Spleen (tissue), 11 donors: Measurements from ENCODE around the gene KDM5B. TPM values are rescaled to one million over a fixed set of nuclear protein-coding genes. Genes with fewer than 3 reads are reported as not detected.
"Not testable (repeated sequence)": the region's sequence is repeated elsewhere in the genome, so short reads cannot be mapped to it uniquely, and the experiment has no call there.

ENCODE experiments used
- DNase-seq: peaks from one replicate; pipeline ENCODE4 v3.0.0-alpha.2; 2020
- H3K27ac ChIP-seq, 8 donors: fragments of 200-600 bp; sonication (generic) in 7 of 8; 1 replicate in 4 of 8; 2 replicates in 4 of 8; pipeline versions ENCODE4 v1.5.0 to v1.8.0; 2016 to 2021; ENCODE audit warnings: inconsistent platforms in 4 of 8, mild to moderate bottlenecking in 4 of 8, moderate library complexity in 1 of 8
- H3K27me3 ChIP-seq, 7 donors: fragments of 200-600 bp; sonication (generic) in 6 of 7; replicated peaks in 1 of 7; 1 replicate in 4 of 7; 2 replicates in 3 of 7; pipeline versions ENCODE4 v1.5.0 to v1.8.0; 2016 to 2021; ENCODE audit warnings: inconsistent platforms in 3 of 7, mild to moderate bottlenecking in 1 of 7
- H3K36me3 ChIP-seq, 6 donors: fragments of 200-600 bp; sonication (generic) in 5 of 6; 1 replicate in 4 of 6; 2 replicates in 2 of 6; pipeline versions ENCODE4 v1.5.0 to v1.8.0; 2016 to 2021; ENCODE audit warnings: inconsistent platforms in 2 of 6
- H3K4me1 ChIP-seq, 6 donors: fragments of 200-600 bp; sonication (generic) in 5 of 6; 1 replicate in 3 of 6; 2 replicates in 3 of 6; pipeline versions ENCODE4 v1.5.0 to v1.8.0; 2016 to 2021; ENCODE audit warnings: inconsistent platforms in 3 of 6
- H3K4me3 ChIP-seq, 8 donors: fragments of 200-600 bp; sonication (generic) in 7 of 8; 1 replicate in 4 of 8; 2 replicates in 4 of 8; pipeline versions ENCODE4 v1.5.0 to v1.8.0; 2016 to 2021; ENCODE audit warnings: inconsistent platforms in 4 of 8, mild to moderate bottlenecking in 4 of 8, moderate library complexity in 2 of 8
- H3K9me3 ChIP-seq, 8 donors: fragments of 200-600 bp; sonication (generic) in 7 of 8; 1 replicate in 4 of 8; 2 replicates in 4 of 8; pipeline versions ENCODE4 v1.5.0 to v1.8.0; 2016 to 2021; ENCODE audit warnings: inconsistent platforms in 4 of 8
- CTCF ChIP-seq, 11 experiments: fragments of 200-600 bp in 7 of 11; fragments of 450-650 bp in 4 of 11; sonication (generic) in 4 of 11; IDR thresholded peaks in 8 of 11; conservative IDR thresholded peaks in 3 of 11; 1 replicate in 7 of 11; 2 replicates in 4 of 11; pipeline versions ENCODE4 v1.4.0 to v1.8.0; 2016 to 2021; ENCODE audit warnings: antibody characterized with exemption in 11 of 11, inconsistent platforms in 4 of 11, mild to moderate bottlenecking in 1 of 11
- POLR2A ChIP-seq, 3 donors: fragments of 450-650 bp; IDR thresholded peaks; one replicate each; pipeline ENCODE4 v1.5.1; 2017; ENCODE audit warnings: antibody characterized with exemption in 3 of 3, mild to moderate bottlenecking in 1 of 3
- POLR2AphosphoS5 ChIP-seq, 3 donors: sonication (generic); formaldehyde crosslinking; IDR thresholded peaks; one replicate each; pipeline ENCODE4 v1.5.1; 2017; ENCODE audit warnings: antibody characterized with exemption in 3 of 3
- WGBS, 5 donors: extraction: QIAGEN DNeasy Blood & Tissue Kit in 3 of 5; methylation state at CpG; one replicate each; pipeline versions ENCODE4 v1.1.5 to v1.1.7; 2013 to 2018; 5-methylcytosine and 5-hydroxymethylcytosine counted together
- intact Hi-C: fragments of 100-400 bp; cut with DNase I; formaldehyde crosslinking; loops from one replicate; pipeline ENCODE4 v1.15.0; 2023; ENCODE audit warnings: low total_unique reads
- polyA plus RNA-seq, 3 donors: library from polyadenylated mRNA; stranded (reverse); fragments of 200-250 nt; gene quantifications; one replicate each; pipeline ENCODE4 v1.2.1, GENCODE V29; 2013
- total RNA-seq, 7 donors: library from RNA; depleted of rRNA in 3 of 7; stranded (reverse); fragments of >200 nt in 3 of 7; fragmentation: NEBNext Ultra II Directional in 4 of 7; extraction: Animal tissue kit (Norgen Biotek cat#: 25700) in 4 of 7; gene quantifications; one replicate each; pipeline versions ENCODE4 v1.1.0 to v1.2.1, GENCODE V29; 2016 to 2021
- donor health status: healthy with polysubstance abuse.
- donor health status: DM: no; HTN: no; CAD: no; lungs with moderate emphysema.
- donor health status: DM: no; HTN: no; CAD: no.
- donor health status: Bipolar disorder and iron deficiency.
- donor health status: healthy.
- donor health status: DM: no; HTN: no; CAD: no.
- donor health status: DM: yes; HTN: yes; CAD: no.

Gene KDM5B
- total and polyA plus RNA-seq, 10 donors: 7.7 to 71.9 (median 52.3) TPM

- no peak overlapping the region for H3K27ac ChIP-seq
- no peak for TF ChIP-seq POLR2AphosphoS5 (IDR thresholded peaks at IDR 0.05)
- TF ChIP-seq POLR2A (IDR thresholded peaks at IDR 0.05): no peak
- no peak for TF ChIP-seq CTCF (IDR thresholded peaks at IDR 0.05 in 8 of 11, conservative IDR thresholded peaks at IDR 0.05 in 3 of 11)
- intact Hi-C loops: no loop called here
- H3K36me3 ChIP-seq: peaks cover 3 to 100% (median 78%) of the 10 kb centered on the region in 6 donors
- H3K4me3 ChIP-seq: no peak overlapping the region
- WGBS, 5 donors: 95 to 97% (median 96%) methylated on average over 10 of the region's 10 CpGs
- no peak for DNase-seq
- H3K4me1 ChIP-seq: no peaks in the 10 kb centered on the region
- H3K27me3 ChIP-seq: no peaks in the 10 kb centered on the region
- H3K9me3 ChIP-seq: no peaks in the 10 kb centered on the region
These were observed 75.0 kb downstream of the KDM5B start for GRCh38 chr1:202733251-202733650.

- Histone ChIP-seq H3K27ac (no peak overlapping the region), H3K4me3 (no peak overlapping the region), H3K9me3 (no peaks in the 10 kb centered on the region), H3K36me3 (peaks cover 0 to 93% (median 69%) of the 10 kb centered on the region in 6 donors), H3K4me1 (no peaks in the 10 kb centered on the region), H3K27me3 (no peaks in the 10 kb centered on the region)
- intact Hi-C loops: no loop called here
- DNase-seq: no peak
- TF ChIP-seq CTCF (IDR thresholded peaks at IDR 0.05 in 8 of 11, conservative IDR thresholded peaks at IDR 0.05 in 3 of 11) (no peak), POLR2A (IDR thresholded peaks at IDR 0.05) (no peak), POLR2AphosphoS5 (IDR thresholded peaks at IDR 0.05) (no peak)
- WGBS, 5 donors: 63 to 88% (median 84%) methylated on average over 4 of the region's 4 CpGs
These were observed 79.3 kb downstream of the KDM5B start for GRCh38 chr1:202728951-202729350.

- no peak overlapping the region for H3K4me3 ChIP-seq
- WGBS, 5 donors: 91 to 98% (median 97%) methylated on average over 3 of the region's 3 CpGs
- no peak for DNase-seq
- peaks cover 0 to 59% (median 36%) of the 10 kb centered on the region in 6 donors for H3K36me3 ChIP-seq
- no peak for TF ChIP-seq POLR2AphosphoS5 (IDR thresholded peaks at IDR 0.05)
- TF ChIP-seq POLR2A (IDR thresholded peaks at IDR 0.05): no peak
- no peak for TF ChIP-seq CTCF (IDR thresholded peaks at IDR 0.05 in 8 of 11, conservative IDR thresholded peaks at IDR 0.05 in 3 of 11)
- no peaks in the 10 kb centered on the region for H3K9me3 ChIP-seq
- no peaks in the 10 kb centered on the region for H3K4me1 ChIP-seq
- intact Hi-C loops: no loop called here
- H3K27me3 ChIP-seq: peaks cover 0 to under 1% (median 0%) of the 10 kb centered on the region in 7 donors
- no peak overlapping the region for H3K27ac ChIP-seq
These were observed 82.7 kb downstream of the KDM5B start for GRCh38 chr1:202725526-202725925.

- Histone ChIP-seq H3K27ac (no peak overlapping the region), H3K9me3 (no peaks in the 10 kb centered on the region), H3K4me3 (no peak overlapping the region), H3K4me1 (peaks cover 0 to 9% (median 2%) of the 10 kb centered on the region in 6 donors), H3K27me3 (peaks cover 0 to 9% (median 0%) of the 10 kb centered on the region in 7 donors), H3K36me3 (peaks cover 0 to 41% (median 18%) of the 10 kb centered on the region in 6 donors)
- intact Hi-C loops: no loop called here
- 89 to 95% (median 92%) methylated on average over 7 of the region's 7 CpGs for WGBS, 5 donors
- no peak for DNase-seq
- no peak for TF ChIP-seq POLR2A (IDR thresholded peaks at IDR 0.05)
- TF ChIP-seq POLR2AphosphoS5 (IDR thresholded peaks at IDR 0.05): no peak
- no peak for TF ChIP-seq CTCF (IDR thresholded peaks at IDR 0.05 in 8 of 11, conservative IDR thresholded peaks at IDR 0.05 in 3 of 11)
These were observed 84.5 kb downstream of the KDM5B start for GRCh38 chr1:202723708-202724107.

GRCh38 chr1:202723046-202723445 lies 85.2 kb downstream of the KDM5B start:
- DNase-seq, intact Hi-C loops, H3K27ac ChIP-seq, H3K4me3 ChIP-seq, H3K4me1 ChIP-seq, H3K9me3 ChIP-seq: not testable (repeated sequence)
- WGBS, 5 donors: 69 to 87% (median 75%) methylated on average over 6 of the region's 6 CpGs
- Histone ChIP-seq H3K36me3 (peaks cover 0 to 34% (median 12%) of the 10 kb centered on the region in 6 donors), H3K27me3 (peaks cover 0 to 11% (median 0%) of the 10 kb centered on the region in 7 donors)
